Measurements from ENCODE around the gene NR1D2.
A peak's percentile ranks its signal among the peaks of the same experiment; 100 is the strongest.
"Not testable (repeated sequence)": the region's sequence is repeated elsewhere in the genome, so short reads cannot be mapped to it uniquely, and the experiment has no call there.

Gene NR1D2

DNA sequence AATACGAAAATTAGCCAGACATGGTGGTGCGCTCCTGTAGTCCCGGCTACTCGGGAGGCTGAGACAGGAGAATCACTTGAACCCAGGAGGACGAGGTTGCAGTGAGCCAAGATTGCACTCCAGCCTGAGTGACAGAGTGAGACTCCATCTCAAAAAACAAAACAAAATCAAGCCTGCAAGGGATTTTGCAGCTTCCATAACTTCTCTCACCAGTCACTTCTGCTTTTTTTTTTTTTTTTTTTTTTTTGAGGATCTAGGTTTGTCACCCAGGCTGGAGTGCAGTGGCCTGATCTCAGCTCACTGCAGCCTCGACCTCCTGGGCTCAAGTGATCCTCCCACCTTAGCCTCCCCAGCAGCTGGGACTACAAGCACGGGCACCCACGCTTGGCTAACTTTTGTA is 65.7 kb downstream of the NR1D2 start:
- DNase-seq = not testable (repeated sequence)

DNA sequence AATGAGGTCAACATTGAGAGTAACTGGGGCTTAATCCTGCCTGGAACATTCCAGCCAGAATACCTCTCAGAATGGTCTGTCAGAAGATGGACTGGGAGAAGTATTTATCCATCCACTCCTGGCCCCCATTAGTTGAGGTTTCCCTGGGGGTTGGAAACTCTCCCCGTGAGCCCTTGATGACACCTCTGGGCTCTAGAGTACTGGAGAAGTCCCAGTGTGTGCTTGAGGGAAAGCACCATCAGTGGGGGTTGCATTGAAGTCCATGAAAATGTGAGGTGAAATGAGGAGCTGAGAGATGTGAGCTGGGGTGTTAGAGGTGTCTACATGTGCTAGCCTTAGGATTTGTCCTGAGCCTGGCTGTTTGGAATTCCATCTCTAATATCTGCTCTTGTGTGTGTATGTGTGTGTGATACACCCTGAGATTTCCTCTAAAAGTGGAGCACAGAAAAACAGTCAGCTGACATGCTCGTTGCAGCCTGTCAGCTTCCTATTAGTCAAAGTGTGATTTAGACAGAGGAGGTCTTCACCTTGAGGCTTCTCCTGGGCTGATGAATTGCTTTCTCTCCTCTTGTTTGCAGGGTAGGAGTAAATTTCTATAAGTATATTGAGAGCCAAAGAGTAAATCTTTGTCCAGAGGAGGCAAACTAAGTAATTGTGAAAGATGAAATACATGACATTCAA is 67.6 kb downstream of the NR1D2 start:
- no peak for DNase-seq

DNA sequence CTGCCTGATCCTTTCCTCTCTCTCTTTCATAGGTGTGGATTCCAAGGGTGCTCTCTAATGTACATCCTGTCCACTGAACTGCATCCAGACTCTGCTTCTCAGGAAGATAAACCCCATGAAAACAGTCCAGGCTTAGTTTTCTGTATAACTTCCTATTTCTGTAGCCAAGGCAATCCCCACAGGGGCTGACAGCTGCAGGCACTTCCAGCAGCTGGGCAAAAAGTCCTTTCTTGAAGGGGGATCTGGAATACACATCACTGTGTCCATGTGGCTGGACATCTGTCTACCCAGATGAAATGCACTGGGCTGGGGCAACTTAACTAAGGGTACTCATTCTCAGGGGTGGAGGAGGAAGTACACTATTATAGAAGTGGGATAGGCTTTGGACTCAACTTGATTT is 72.2 kb downstream of the NR1D2 start:
- DNase-seq = no peak

DNA sequence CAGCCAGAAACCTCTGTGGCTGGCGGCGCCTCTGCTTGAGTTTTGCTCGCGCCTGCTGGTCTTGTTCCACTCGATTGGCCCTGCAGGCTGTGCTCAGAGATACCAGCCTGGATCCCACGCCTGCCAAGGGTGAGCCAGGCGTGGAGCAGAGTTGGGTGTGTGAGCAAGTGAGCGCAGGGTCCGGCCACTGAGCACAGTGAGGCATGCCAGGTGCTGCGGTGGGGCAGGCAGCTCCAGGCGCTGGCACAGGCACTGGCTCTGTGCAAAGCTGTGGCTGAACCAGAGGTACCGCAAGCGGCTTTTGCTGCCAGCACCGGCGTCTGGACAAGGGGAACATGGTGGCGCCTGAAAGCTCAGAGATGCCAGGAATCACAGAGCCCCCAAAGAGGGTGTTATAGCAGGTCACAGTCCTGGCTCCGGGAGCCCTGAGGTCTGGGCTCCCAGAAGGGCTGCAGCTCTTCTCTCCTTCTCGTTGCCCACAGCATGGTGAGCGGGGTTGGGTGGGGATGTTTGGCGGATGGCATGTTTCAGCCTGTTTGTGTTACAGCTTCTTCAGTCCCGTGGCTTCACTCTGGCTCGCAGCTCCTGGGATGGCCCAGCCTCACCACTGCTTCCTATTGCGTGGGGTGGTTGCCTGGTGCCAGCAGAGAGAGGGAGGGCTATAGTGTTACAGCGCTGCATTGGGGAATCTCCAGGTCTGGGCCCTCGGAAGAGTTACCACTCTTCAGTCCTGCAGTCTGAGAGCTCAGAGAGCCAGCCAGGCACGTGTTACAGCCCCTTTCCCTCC is 73.9 kb downstream of the NR1D2 start:
- no peak for DNase-seq

- DNase-seq = no peak
These were observed 74.5 kb downstream of the NR1D2 start for GRCh38 chr3:24019585-24019984.

GRCh38 chr3:24020036-24020691 is 75.1 kb downstream of the NR1D2 start:
- no peak for DNase-seq

DNA sequence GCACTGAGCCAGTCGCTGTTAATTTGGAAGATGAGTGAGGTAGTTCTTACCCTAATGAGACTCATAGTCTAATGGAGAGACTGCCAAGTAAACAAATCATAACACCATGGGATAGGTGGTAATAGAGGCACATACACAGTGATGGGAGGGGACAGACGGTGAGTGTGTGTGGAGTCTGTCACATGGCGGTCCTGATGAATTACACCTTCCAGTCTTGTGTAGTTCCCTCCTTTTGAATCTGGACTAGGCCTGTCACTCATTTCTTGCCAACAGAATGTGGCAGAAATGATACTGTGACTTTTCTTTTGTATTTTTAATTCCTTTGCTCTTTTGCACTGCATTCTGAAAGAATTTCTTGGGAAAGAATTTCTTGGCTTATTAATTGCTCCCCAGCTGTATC is 78.1 kb downstream of the NR1D2 start:
- no peak for DNase-seq

GRCh38 chr3:24025805-24026204 is 80.7 kb downstream of the NR1D2 start:
- DNase-seq = no peak

GRCh38 chr3:24026665-24027064 is 81.6 kb downstream of the NR1D2 start:
- DNase-seq = not testable (repeated sequence)

GRCh38 chr3:24027946-24028345 is 82.9 kb downstream of the NR1D2 start:
- peak in 1 of 2 donors; percentile 53 for DNase-seq
